Endothelial cell of umbilical vein (primary cell): Measurements from ENCODE around the gene VPS9D1. TPM values are rescaled to one million over a fixed set of nuclear protein-coding genes. Genes with fewer than 3 reads are reported as not detected.

Experiments
- BruUV-seq: library from RNA; stranded (reverse); fragments of 400-500 nt; replicated peaks from 2 replicates; lab custom pipeline; 2021; lab: Mats Ljungman, UMichigan
- CTCF ChIA-PET: fragments of 300-600, 350-600 bp; sonication (Branson Sonifier 250); formaldehyde crosslinking; loops from one replicate; lab custom pipeline; 2021; ENCODE audit warnings: antibody characterized with exemption, inconsistent platforms; lab: Charles Lee
- POLR2A ChIA-PET: fragments of 300-600, 350-600 bp; sonication (Branson Sonifier 250); formaldehyde crosslinking; loops from one replicate; lab custom pipeline; 2021; ENCODE audit warnings: antibody characterized with exemption, inconsistent platforms; lab: Charles Lee
- DNase-seq: peaks from one replicate; pipeline ENCODE4 v3.0.0-alpha.2; 2011; ENCODE audit warnings: low read depth, low spot score
- FAIRE-seq: peaks from 2 replicates; lab custom pipeline; 2011; peaks lifted over from hg19 to GRCh38; lab: Jason Lieb, UNC
- H2AFZ ChIP-seq: 2 replicates; pipeline ENCODE4 v1.6.0; 2012; ENCODE audit warnings: low read depth, low read length, control low read depth, inconsistent platforms
- H3K27ac ChIP-seq: 2 replicates; pipeline ENCODE4 v1.5.1; 2011; ENCODE audit warnings: low read depth, mild to moderate bottlenecking, control low read depth, low read length, moderate library complexity; ENCODE audit not compliant: insufficient read depth
- H3K27me3 ChIP-seq, 2 experiments: 2 replicates each; pipeline versions ENCODE4 v1.6.0 to v1.6.1; 2011; ENCODE audit warnings: low read length in 2 of 2, mixed read lengths in 1 of 2; ENCODE audit not compliant: control insufficient read depth in 2 of 2, insufficient read depth in 2 of 2
- H3K36me3 ChIP-seq, 2 experiments: 2 replicates in 1 of 2; 3 replicates in 1 of 2; pipeline ENCODE4 v1.5.1; 2011; ENCODE audit warnings: low read length in 2 of 2, mild to moderate bottlenecking in 1 of 2, moderate library complexity in 1 of 2; ENCODE audit not compliant: control insufficient read depth in 2 of 2, insufficient read depth in 2 of 2; ENCODE audit errors: extremely low read depth in 1 of 2
- H3K4me1 ChIP-seq: 3 replicates; pipeline ENCODE4 v1.5.1; 2011; ENCODE audit warnings: mild to moderate bottlenecking, low read length; ENCODE audit not compliant: control insufficient read depth, insufficient read depth; ENCODE audit errors: extremely low read depth
- H3K4me2 ChIP-seq: 2 replicates; pipeline ENCODE4 v1.6.1; 2011; ENCODE audit warnings: low read length, control low read depth, mixed read lengths; ENCODE audit not compliant: insufficient read depth
- H3K4me3 ChIP-seq, 3 experiments: fragments of 200-600 bp in 1 of 3; sonication (generic), shearing (Covaris generic) in 1 of 3; replicated peaks in 1 of 3; 2 replicates each; pipeline ENCODE4 v1.5.1; 2011 to 2016; ENCODE audit warnings: control low read depth in 3 of 3, low read length in 3 of 3, mild to moderate bottlenecking in 2 of 3, inconsistent platforms in 1 of 3, low read depth in 1 of 3, moderate library complexity in 1 of 3; ENCODE audit not compliant: insufficient read depth in 1 of 3
- H3K79me2 ChIP-seq: 2 replicates; pipeline ENCODE4 v1.6.0; 2012; ENCODE audit warnings: low read length, inconsistent platforms; ENCODE audit not compliant: control insufficient read depth, insufficient read depth
- H3K9ac ChIP-seq: replicated peaks from 2 replicates; pipeline ENCODE3; 2011; ENCODE audit warnings: low read length, control low read depth; ENCODE audit not compliant: insufficient read depth; ENCODE audit errors: extremely low read depth
- H3K9me1 ChIP-seq: replicated peaks from 3 replicates; pipeline ENCODE4 v1.6.0; 2011; ENCODE audit warnings: mild to moderate bottlenecking, low read length; ENCODE audit not compliant: control insufficient read depth, insufficient read depth; ENCODE audit errors: extremely low read depth
- H3K9me3 ChIP-seq: replicated peaks from 2 replicates; pipeline ENCODE4 v1.5.1; 2012; ENCODE audit warnings: low read length, inconsistent platforms; ENCODE audit not compliant: control insufficient read depth, insufficient read depth
- H4K20me1 ChIP-seq: replicated peaks from 2 replicates; pipeline ENCODE3; 2011; ENCODE audit warnings: mild to moderate bottlenecking, low read length; ENCODE audit not compliant: control insufficient read depth, insufficient read depth; ENCODE audit errors: extremely low read depth
- EZH2 ChIP-seq: IDR thresholded peaks from 2 replicates; pipeline ENCODE4 v1.6.1; 2012; ENCODE audit warnings: borderline replicate concordance, low read depth, mild to moderate bottlenecking, moderate library complexity, low read length, inconsistent platforms; ENCODE audit not compliant: severe bottlenecking
- dilution Hi-C: fragments of 300-500 bp; cut with MboI; formaldehyde crosslinking; loops from one replicate; pipeline ENCODE4 v1.15.0; 2019; ENCODE audit warnings: low sequenced_read_pairs; ENCODE audit not compliant: extremely low pct_ligation_motif_present
- intact Hi-C: fragments of 100-400 bp; cut with micrococcal nuclease; formaldehyde crosslinking; loops from one replicate; pipeline ENCODE4 v1.10.0; 2022
- polyA plus RNA-seq, 4 experiments: library from polyadenylated mRNA; depleted of rRNA in 3 of 4; stranded (reverse) in 3 of 4; unstranded in 1 of 4; fragments of >200 nt; gene quantifications; 2 replicates each; pipeline versions ENCODE4 v1.2.1 to v1.2.3, GENCODE V29; 2011 to 2012; ENCODE audit warnings: missing spikeins in 1 of 4
- total RNA-seq: library from RNA; stranded (reverse); gene quantifications from 2 replicates; pipeline ENCODE4 v1.2.3, GENCODE V29; 2021

The VPS9D1 gene
- total and polyA plus RNA-seq, 2 donors (not counting 3 experiments of a cell fraction or from before 2014, with no cell fraction given) = 15.5 to 17.3 TPM

DNA sequence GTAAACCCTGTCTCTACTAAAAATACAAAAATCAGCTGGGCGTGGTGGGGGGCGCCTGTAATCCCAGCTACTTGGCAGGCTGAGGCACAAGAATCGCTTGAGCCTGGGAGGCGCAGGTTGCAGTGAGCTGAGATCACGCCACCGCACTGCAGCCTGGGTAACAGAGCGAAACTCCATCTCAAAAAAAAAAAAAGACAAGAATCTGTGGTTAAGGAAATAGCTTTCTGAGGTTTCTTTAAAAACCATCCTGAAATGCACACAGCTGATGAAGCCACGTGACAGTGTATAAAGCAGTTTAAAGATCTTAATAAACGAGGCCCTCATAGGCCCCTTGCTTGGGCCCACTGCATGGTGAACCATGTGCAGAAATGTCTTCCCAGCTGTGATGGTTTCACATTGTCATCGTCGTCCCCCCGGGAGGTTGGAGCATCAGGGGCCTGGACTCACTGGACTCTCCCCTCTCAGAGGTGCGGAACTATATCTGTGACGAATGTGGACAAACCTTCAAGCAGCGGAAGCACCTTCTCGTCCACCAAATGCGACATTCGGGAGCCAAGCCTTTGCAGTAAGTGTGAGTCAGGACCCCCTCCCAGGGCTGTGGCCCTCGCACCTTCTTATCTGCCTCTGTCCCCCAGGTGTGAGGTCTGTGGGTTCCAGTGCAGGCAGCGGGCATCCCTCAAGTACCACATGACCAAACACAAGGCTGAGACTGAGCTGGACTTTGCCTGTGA is 16.8 kb upstream of the VPS9D1 start:
- no peak overlapping the region for H3K27ac ChIP-seq
- CTCF ChIA-PET = interaction anchor here (1.1 kb wide), 1 partner anchor 31 kb away, joined by 7 read pairs; no protein-coding TSS in a partner anchor
- no peaks in the 10 kb centered on the region for H3K27me3 ChIP-seq
- dilution Hi-C loops (no loop called here), intact Hi-C loops (no loop called here)
- no peak overlapping the region for H3K9ac ChIP-seq
- peaks cover 24 to 63% of the 10 kb centered on the region in 2 experiments for H3K36me3 ChIP-seq
- no peak overlapping the region for H3K4me2 ChIP-seq
- no peaks in the 10 kb centered on the region for H3K9me3 ChIP-seq
- no peaks in the 10 kb centered on the region for H3K9me1 ChIP-seq
- H2AFZ ChIP-seq = no peak overlapping the region
- DNase-seq (no peak), FAIRE-seq (no peak)
- no peak for TF ChIP-seq EZH2
- no peaks in the 10 kb centered on the region for H3K4me1 ChIP-seq
- BruUV-seq = no TSS peak
- H4K20me1 ChIP-seq = no peaks in the 10 kb centered on the region
- no peaks in the 10 kb centered on the region for H3K79me2 ChIP-seq
- H3K4me3 ChIP-seq = no peak overlapping the region
- POLR2A ChIA-PET = no interaction called here

DNA sequence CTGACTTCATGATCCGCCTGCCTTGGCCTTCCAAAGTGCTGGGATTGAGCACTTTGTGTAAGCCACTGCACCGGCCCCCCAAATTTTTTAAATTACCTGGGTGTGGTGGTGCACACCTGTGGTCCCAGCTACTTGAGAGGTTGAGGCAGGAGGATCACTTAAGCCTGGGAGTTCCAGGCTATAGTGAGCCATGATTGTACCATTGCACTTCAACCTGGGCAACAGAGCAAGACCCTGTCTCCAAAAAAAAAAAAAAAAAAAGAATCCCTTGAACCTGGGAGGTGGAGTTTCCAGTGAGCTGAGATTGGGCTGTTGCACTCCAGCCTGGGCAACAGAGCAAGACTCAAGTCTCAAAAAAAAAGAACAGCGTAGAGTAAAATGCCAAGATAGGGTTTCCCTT is 15.9 kb upstream of the VPS9D1 start:
- no peak overlapping the region for H3K4me3 ChIP-seq
- H3K9ac ChIP-seq = no peak overlapping the region
- FAIRE-seq (no peak), DNase-seq (no peak)
- H3K27me3 ChIP-seq = no peaks in the 10 kb centered on the region
- H3K9me3 ChIP-seq = no peaks in the 10 kb centered on the region
- no peak overlapping the region for H2AFZ ChIP-seq
- POLR2A ChIA-PET = no interaction called here
- no peaks in the 10 kb centered on the region for H3K4me1 ChIP-seq
- no peak overlapping the region for H3K4me2 ChIP-seq
- H3K9me1 ChIP-seq = no peaks in the 10 kb centered on the region
- no peak for TF ChIP-seq EZH2
- H3K27ac ChIP-seq = no peak overlapping the region
- H4K20me1 ChIP-seq = no peaks in the 10 kb centered on the region
- peaks cover 24 to 68% of the 10 kb centered on the region in 2 experiments for H3K36me3 ChIP-seq
- intact Hi-C loops (no loop called here), dilution Hi-C loops (no loop called here)
- CTCF ChIA-PET = no interaction called here
- BruUV-seq = no TSS peak
- H3K79me2 ChIP-seq = no peaks in the 10 kb centered on the region
